Stimulated activated memory B cell treated with anti-CD40 and anti-IgM and Interleukin-4, amounts not matched to agents 10 μg/mL and 1 μg/mL and 100 μg/mL, for 72 hours (primary cell): ENCODE results near the gene HERPUD1.

Source experiments
- ATAC-seq: fragments of 150-1000 bp; cut with Tn5 transposase; 2 replicates; pipeline ENCODE4 v1.10.0; 2021
- H3K27ac Mint-ChIP-seq: one replicate; pipeline ENCODE4 v1.8.0; 2022; ENCODE audit warnings: mild to moderate bottlenecking, mixed read lengths
- H3K27me3 Mint-ChIP-seq: one replicate; pipeline ENCODE4 v1.8.0; 2022; ENCODE audit warnings: mixed read lengths
- H3K36me3 Mint-ChIP-seq: one replicate; pipeline ENCODE4 v1.8.0; 2022; ENCODE audit warnings: mixed read lengths
- H3K4me1 Mint-ChIP-seq: one replicate; pipeline ENCODE4 v1.8.0; 2022; ENCODE audit warnings: mixed read lengths
- H3K4me3 Mint-ChIP-seq: one replicate; pipeline ENCODE4 v1.8.0; 2022; ENCODE audit warnings: mild to moderate bottlenecking, moderate library complexity, mixed read lengths
- H3K9me3 Mint-ChIP-seq: one replicate; pipeline ENCODE4 v1.8.0; 2022; ENCODE audit warnings: mixed read lengths

The HERPUD1 gene

DNA sequence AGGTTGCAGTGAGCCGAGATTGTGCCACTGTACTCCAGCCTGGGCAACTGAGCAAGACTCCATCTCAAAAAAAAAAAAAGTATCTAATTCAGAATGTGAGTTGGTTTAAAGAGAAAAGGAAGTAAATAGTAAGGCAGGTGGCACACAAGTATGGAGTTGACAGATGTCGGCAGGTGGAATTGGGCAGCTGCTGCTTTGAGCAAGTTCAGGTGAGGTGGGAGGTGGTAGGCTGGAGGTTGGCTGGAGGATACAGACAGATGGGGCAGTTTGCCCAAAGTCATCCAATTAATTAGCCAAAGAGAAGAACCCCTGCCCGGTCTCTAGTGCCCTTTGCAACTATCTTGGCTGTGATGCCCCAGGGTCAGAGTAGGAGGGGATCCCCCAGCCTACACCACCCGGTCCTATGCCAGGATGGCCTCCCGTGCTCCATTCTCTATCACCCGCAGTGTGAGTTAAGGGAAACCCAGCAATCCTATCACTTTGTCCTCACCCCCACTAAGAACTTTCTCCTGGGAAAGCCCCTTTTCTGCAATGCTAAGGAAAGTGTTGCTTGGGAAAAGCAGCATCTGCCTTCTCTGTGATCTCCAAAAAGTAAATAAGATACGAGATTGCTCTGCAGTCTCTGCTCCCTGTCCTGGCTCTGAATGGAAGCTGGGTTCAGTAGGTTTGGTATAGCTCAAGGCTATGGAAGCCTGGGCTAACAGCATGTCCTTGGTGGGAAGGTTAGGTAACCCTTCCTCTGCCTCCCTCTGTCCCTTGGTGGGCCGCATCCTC, 34.7 kb upstream of the HERPUD1 start:
- Mint-ChIP-seq H3K9me3 (no peaks in the 10 kb centered on the region), H3K4me1 (peaks cover 55% of the 10 kb centered on the region), H3K27ac (peak overlapping the region; percentile 80), H3K36me3 (peaks cover 31% of the 10 kb centered on the region), H3K27me3 (no peaks in the 10 kb centered on the region), H3K4me3 (no peak overlapping the region)
- no peak for ATAC-seq

DNA sequence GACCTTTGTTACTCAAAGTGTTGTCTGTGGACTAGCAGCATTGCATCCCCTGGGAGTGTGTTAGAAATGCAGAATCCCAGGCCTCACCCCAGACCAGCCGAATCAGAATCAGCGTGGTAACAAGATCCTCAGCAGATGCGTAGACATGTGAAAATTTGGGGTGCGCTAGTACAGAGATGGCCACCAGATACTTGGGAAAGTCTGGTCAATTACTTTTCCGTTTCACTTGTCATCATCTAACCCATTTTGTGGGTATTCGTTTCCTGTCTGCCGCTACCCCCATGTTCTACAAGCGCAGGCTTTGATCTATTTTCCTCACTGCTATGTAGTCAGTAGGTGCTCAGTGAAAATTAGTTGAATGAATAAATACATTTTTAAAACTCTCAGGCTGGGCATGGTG, 33.1 kb upstream of the HERPUD1 start:
- Mint-ChIP-seq H3K36me3 (peaks cover 42% of the 10 kb centered on the region), H3K27me3 (no peaks in the 10 kb centered on the region), H3K27ac (peak overlapping the region; percentile 80), H3K4me3 (peak overlapping the region; percentile 43), H3K4me1 (peaks cover 53% of the 10 kb centered on the region), H3K9me3 (no peaks in the 10 kb centered on the region)
- peak; percentile 72 for ATAC-seq

DNA sequence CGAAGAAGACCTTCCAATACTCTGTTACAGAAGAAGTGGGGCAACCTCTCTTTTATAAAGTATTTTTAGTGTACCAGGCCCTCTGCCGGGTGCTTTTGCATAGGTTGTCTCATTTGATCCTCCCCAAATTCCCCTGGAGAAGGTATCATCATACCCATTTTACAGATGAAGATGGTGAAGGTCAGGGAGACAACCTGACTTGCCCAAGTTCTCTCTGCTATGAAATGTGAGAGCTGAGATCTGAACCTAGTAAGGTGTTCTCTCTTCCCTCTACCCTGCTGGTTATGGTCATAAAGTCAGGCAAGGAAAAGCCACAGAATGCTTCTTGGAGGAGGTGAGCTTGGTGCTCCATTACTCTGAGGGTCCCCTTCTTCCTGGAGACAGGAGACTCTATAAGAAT, 28.1 kb upstream of the HERPUD1 start:
- Mint-ChIP-seq H3K9me3 (no peaks in the 10 kb centered on the region), H3K4me1 (peaks cover 31% of the 10 kb centered on the region), H3K27ac (peak overlapping the region; percentile 33), H3K36me3 (peaks cover 50% of the 10 kb centered on the region), H3K27me3 (no peaks in the 10 kb centered on the region), H3K4me3 (no peak overlapping the region)
- no peak for ATAC-seq

DNA sequence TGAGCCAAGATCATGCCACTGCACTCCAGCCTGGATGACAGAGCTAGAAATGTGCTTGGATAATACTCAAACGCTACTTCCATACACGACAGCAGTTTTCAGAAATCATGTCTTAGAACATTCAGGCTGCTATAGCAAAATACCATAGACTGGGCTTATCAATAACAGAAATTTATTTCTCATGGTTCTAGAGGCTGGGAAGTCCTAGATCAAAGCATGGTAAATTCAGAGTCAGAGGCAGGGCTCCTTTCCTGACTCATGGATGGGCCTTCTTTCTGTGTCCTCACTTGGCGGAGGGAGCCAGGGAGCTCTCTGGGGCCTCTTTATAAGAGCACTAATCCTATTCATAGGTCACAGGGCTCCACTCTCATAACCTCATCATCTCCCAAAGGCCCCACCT, 24.5 kb upstream of the HERPUD1 start:
- no peaks in the 10 kb centered on the region for H3K9me3 Mint-ChIP-seq
- peaks cover 22% of the 10 kb centered on the region for H3K36me3 Mint-ChIP-seq
- peaks cover 32% of the 10 kb centered on the region for H3K4me1 Mint-ChIP-seq
- no peak overlapping the region for H3K4me3 Mint-ChIP-seq
- ATAC-seq, result no peak
- no peaks in the 10 kb centered on the region for H3K27me3 Mint-ChIP-seq
- H3K27ac Mint-ChIP-seq, result peak overlapping the region; percentile 90

DNA sequence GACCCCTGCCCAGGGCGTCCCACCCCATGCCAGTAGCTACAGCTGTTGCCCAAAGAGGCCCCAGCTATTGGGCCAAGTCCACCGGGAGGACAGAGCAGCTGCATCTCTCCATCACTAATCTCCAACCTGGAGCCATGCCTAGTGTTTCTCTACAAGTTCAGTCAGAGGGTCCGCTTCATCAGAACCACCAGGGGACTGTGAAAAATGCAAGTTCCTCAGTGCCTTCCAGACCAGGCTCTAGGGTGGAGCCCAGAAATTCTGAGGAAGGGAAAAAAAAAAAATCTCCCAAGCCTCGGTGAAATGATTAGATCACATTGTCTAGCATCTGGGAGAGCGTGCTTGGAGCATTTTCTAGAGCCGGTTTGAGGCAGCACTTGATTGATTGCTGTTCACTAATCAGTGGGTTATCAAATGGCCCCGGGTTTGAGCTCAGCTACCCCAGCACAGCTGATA, 22.4 kb upstream of the HERPUD1 start:
- H3K36me3 Mint-ChIP-seq, result peaks cover 18% of the 10 kb centered on the region
- H3K4me3 Mint-ChIP-seq, result no peak overlapping the region
- H3K27me3 Mint-ChIP-seq, result no peaks in the 10 kb centered on the region
- H3K4me1 Mint-ChIP-seq, result peaks cover 53% of the 10 kb centered on the region
- no peak for ATAC-seq
- peaks cover 3% of the 10 kb centered on the region for H3K9me3 Mint-ChIP-seq
- peak overlapping the region; percentile 90 for H3K27ac Mint-ChIP-seq

DNA sequence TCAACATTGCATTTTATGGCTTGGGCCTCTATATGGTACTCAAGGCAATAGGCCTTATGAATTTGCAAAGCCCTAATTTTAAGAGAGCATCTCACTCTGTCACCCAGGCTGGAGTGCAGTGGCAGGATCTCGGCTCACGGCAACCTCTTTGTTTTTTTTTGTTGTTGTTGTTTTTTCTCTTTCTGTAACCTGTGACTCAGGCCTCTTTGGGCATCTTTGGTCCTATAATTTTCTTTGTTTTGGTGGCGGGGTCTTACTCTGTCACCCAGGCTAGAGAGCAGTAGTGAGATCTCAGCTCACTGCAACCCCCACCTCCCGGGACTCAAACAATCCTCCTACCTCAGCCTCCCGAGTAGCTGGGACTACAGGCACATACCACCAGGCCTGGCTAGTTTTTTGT, 21.8 kb upstream of the HERPUD1 start:
- peaks cover 4% of the 10 kb centered on the region for H3K9me3 Mint-ChIP-seq
- peak overlapping the region; percentile 15 for H3K4me3 Mint-ChIP-seq
- H3K4me1 Mint-ChIP-seq, result peaks cover 57% of the 10 kb centered on the region
- H3K27me3 Mint-ChIP-seq, result no peaks in the 10 kb centered on the region
- peaks cover 21% of the 10 kb centered on the region for H3K36me3 Mint-ChIP-seq
- H3K27ac Mint-ChIP-seq, result peak overlapping the region; percentile 90
- ATAC-seq, result no peak

DNA sequence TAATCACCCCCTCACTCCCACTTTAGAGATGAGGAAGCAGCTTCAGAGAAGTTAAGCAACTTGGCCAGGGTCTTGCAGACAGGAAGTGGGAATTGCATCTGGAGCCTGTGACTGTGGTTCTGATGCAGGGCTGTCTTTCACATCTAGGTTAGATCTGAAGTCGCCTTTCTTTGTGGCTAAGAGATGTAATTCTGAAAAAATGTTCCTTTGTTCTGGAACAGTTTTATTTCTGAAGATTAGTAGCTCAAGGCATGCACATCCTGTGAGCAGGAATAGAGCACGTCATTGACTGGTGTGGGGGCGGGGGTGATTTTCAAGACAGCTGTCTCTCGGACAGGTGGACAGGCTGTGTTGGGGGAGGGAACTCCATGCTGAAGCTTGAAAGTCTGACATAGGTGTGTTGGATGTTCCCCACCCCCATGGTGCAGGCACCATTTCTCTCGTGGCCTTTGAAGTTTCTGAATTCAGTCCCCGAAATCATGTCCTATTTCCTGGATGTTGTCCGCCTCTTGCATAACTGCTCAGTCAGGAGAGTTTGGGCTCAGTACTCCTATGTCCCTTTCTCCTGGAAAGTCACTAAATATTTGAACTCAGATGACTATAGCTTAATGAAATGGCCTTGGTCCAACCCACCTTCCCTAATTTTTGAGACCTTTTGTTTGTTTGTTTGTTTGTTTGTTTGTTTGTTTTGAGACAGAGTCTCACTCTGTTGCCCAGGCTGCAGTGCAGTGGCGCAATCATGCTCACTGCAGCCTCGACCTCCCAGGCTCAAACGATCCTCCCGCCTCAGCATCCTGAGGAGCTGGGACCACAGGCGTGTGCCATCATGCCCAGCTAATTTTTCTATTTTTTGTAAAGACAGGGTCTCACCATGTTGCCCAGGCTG, 21.0 kb upstream of the HERPUD1 start:
- peak; percentile 18 for ATAC-seq
- H3K27ac Mint-ChIP-seq, result peak overlapping the region; percentile 90
- H3K36me3 Mint-ChIP-seq, result peaks cover 21% of the 10 kb centered on the region
- H3K27me3 Mint-ChIP-seq, result no peaks in the 10 kb centered on the region
- peaks cover 59% of the 10 kb centered on the region for H3K4me1 Mint-ChIP-seq
- peak overlapping the region; percentile 54 for H3K4me3 Mint-ChIP-seq
- H3K9me3 Mint-ChIP-seq, result peaks cover 4% of the 10 kb centered on the region

DNA sequence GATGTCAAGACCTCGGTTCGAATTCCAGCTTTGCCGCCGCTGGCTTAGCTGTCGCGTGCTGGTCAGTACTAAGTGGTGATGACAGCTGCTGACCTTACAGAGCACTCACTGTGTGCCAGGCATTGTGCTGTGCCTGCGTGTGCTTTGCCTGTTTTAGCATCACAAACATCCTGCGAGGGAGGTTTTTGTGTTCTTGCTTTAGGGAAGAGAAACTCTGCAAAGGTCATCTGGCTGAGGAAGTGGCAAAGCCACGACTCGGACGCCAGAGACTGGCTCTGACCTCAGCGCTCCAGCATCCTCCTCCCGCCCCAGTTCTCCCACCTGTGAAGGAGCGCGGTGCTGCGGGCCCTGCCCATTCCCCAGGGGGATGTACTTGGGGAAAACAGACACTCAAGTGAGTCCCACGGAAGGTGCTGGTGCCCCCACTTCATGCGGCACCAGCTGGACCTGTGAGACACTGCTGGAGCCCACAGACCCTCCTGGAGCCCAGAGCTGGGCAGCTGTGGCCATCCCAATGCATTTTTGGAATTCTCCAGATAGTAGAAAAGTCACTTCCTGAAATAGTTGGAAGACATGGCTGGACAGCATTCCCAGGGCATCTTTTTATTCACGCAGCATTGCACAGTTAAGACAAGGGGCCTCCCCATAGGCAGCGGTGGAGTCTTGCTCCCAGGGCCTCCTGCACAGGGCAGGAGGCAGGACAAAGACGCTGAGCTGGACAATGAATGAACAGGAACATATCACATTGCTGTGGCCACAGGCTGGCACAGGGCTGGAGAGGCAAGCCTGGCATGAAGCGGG, 20.0 kb upstream of the HERPUD1 start:
- peak overlapping the region; percentile 90 for H3K27ac Mint-ChIP-seq
- ATAC-seq, result peak; percentile 91
- H3K4me3 Mint-ChIP-seq, result peak overlapping the region; percentile 54
- H3K9me3 Mint-ChIP-seq, result peaks cover 4% of the 10 kb centered on the region
- H3K27me3 Mint-ChIP-seq, result no peaks in the 10 kb centered on the region
- peaks cover 14% of the 10 kb centered on the region for H3K36me3 Mint-ChIP-seq
- H3K4me1 Mint-ChIP-seq, result peaks cover 70% of the 10 kb centered on the region

DNA sequence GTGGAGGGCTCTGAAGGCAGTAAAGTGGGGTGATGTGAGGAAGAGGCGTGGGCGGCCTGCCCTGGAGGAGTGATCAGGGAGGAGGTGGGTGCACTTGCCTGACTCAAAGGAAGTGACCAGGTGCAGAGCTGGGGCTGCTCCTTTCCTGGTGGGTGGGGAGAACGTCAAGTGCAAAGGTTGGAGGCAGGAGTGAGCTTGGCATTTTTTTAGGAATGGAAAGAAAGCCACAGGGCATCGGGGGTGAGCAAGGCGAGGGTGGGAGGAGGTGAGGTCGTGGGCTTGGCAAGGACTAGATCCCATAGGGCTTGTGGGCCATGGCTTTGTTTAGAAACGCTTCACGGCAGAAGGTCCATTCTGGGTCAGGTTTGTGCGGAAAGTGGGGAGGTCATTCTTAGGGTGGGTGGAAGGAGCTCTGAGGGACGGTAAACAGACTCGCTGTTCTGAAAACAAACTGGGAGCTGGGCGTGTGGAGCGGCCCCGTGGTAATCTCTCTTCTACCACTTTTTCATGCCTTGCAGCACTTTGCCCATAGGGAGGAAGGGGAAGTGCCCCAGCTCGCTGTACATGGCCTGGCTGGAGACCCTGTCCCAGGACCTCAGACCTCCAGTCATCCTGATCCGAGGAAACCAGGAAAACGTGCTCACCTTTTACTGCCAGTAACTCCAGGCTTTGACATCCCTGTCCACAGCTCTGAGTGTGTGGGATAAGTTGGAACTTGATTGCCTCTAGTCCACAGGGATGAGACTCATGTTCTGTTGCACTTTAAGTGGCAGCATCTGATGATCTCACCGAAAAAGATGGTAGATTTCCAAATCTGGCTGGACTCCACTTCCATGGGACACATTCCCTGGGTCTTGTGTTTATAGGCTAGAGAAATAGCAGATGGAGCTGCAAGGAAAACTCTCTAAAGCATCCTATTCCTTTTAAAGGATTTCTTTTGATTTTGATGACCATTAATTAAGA, 18.9 kb upstream of the HERPUD1 start:
- peak overlapping the region; percentile 54 for H3K4me3 Mint-ChIP-seq
- H3K27ac Mint-ChIP-seq, result peak overlapping the region; percentile 90
- no peaks in the 10 kb centered on the region for H3K27me3 Mint-ChIP-seq
- peak; percentile 47 for ATAC-seq
- peaks cover 80% of the 10 kb centered on the region for H3K4me1 Mint-ChIP-seq
- peaks cover 9% of the 10 kb centered on the region for H3K9me3 Mint-ChIP-seq
- H3K36me3 Mint-ChIP-seq, result peaks cover 19% of the 10 kb centered on the region

DNA sequence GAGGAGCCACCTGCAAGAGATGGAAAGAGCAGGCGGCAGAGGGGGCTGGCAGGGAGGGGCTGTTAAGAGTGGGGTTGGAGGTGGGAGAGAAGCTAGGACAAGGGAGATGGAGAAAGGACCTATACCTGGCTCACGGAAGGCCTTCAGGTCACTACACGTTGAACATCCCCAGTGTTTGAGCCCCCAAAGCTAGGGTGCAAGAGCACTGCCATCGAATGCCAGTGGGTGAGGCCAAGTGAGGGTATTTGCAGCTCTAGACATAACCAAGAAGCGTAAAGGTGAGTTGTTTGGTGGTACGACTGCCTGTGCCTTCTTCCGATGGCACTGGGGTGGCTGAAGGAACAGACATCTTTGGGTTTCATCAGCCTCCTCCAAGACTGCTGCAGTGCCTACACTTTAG, 17.0 kb upstream of the HERPUD1 start:
- ATAC-seq, result no peak
- no peak overlapping the region for H3K4me3 Mint-ChIP-seq

DNA sequence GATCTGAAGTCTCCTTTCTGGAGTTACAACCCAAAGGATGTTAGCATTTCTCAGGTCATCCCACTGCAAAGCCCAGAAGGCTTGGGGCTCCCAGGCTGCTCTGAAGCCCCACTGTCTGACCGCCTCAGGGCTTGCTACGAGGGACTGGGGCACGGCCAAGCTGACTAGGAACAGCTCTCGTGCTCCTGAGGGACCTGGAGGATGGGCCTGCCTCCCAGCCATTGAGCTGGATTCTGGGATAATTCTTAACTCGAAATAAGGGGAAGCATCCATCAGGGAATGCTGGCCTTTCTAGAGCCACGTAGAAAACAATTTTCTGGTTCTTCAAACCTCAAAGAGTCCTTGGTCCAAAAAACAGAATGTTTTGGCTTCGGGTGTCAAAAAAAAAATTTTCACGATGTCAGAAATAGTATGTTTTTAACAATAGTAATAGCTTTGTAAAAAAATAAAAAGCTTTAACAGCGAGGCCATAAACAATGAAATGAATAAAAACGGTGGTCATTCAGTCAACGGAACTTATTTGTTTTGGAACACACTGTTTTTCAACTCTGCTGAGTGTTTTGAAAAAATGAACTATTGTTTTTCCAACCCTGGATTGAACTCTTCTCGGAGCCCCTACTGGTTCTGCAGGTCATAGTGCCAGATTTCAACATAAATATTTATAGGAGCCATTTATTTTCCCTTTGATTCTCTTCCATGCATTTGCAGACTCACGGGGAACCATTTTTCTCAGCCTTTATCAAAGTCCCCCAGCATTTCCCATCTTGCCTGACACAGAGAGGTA, 16.4 kb upstream of the HERPUD1 start:
- H3K36me3 Mint-ChIP-seq, result peaks cover 31% of the 10 kb centered on the region
- H3K4me1 Mint-ChIP-seq, result peaks cover 93% of the 10 kb centered on the region
- peak overlapping the region; percentile 73 for H3K4me3 Mint-ChIP-seq
- H3K27ac Mint-ChIP-seq, result peak overlapping the region; percentile 100
- H3K27me3 Mint-ChIP-seq, result no peaks in the 10 kb centered on the region
- peaks cover 15% of the 10 kb centered on the region for H3K9me3 Mint-ChIP-seq
- ATAC-seq, result no peak

More for the DNA sequence above, 17.0 kb upstream of the HERPUD1 start:
- Mint-ChIP-seq H3K4me1 (peaks cover 93% of the 10 kb centered on the region), H3K27ac (peak overlapping the region; percentile 90), H3K27me3 (no peaks in the 10 kb centered on the region), H3K9me3 (peaks cover 15% of the 10 kb centered on the region), H3K36me3 (peaks cover 31% of the 10 kb centered on the region)

DNA sequence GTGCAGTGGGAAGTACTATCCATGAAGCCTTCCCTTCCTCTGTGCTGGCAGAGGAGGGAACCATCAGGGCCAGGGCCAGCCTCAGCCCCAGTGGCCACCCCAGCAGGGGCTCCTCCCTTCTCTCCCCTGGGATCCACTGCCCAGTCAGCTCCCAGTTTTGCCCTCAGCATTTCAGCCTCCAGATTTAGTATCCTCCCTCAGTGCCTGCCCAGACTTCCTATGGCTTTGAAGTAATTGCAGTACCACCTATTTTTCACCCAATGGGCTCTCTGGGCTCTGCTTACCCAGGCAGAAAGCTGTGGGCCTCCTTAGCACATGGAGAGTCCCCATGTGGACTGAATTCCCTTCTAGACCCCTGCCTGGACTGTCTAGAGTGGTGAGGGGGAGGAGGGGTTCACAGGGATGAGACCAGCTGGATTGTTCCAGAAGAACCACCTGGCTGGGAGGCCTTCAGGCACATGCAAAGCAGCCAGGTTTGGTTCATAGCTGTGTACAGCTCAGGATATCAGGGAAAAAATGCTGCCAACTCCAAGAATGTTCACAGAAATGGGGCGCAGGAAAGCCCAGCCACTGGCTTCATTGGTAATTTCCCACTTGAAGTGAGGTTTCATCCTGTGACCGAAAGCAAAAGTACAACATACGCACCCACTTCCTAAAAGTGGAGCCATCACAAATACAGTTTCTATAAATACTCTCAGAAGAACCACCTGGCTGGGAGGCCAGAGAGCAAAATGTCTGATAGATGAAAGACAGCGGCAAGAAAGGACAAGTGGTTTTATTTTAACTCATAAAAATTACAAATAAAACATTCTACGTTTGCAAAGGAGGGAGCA, 15.2 kb upstream of the HERPUD1 start:
- Mint-ChIP-seq H3K4me1 (peaks cover 90% of the 10 kb centered on the region), H3K36me3 (peaks cover 31% of the 10 kb centered on the region), H3K27ac (peak overlapping the region; percentile 100), H3K9me3 (peaks cover 15% of the 10 kb centered on the region), H3K27me3 (no peaks in the 10 kb centered on the region), H3K4me3 (peak overlapping the region; percentile 73)
- ATAC-seq, result peak; percentile 78
